A549 (cell line): ENCODE measurements around the gene TSGA10IP. TPM values are rescaled to one million over a fixed set of nuclear protein-coding genes. Genes with fewer than 3 reads are reported as not detected.
A peak's percentile ranks its signal among the peaks of the same experiment; 100 is the strongest.

Experiments used
- ATAC-seq, 2 experiments: fragments of 200-7000 bp in 1 of 2; fragments of >200 bp in 1 of 2; cut with Nextera tagmentation in 1 of 2; cut with Tn5 transposase in 1 of 2; 3 replicates each; pipeline versions ENCODE4 v1.8.0 to v1.9.1; 2018 to 2020; ENCODE audit warnings: mild to moderate bottlenecking in 1 of 2, moderate library complexity in 1 of 2
- CTCF ChIA-PET: fragments of 300-600 bp; sonication (Branson Sonifier 250); formaldehyde crosslinking; extraction: SDS; loops from one replicate; lab custom pipeline; 2021; ENCODE audit warnings: antibody characterized with exemption, inconsistent platforms; lab: Yijun Ruan, JAX
- POLR2A ChIA-PET: fragments of 350-600 bp; formaldehyde crosslinking; extraction: SDS; loops from one replicate; lab custom pipeline; 2021; ENCODE audit warnings: antibody characterized with exemption, inconsistent platforms; lab: Yijun Ruan, JAX
- DNase-seq, 2 experiments: peaks; one replicate each; pipeline versions ENCODE4 v3.0.0 to v3.0.0-alpha.2; 2011 to 2016; ENCODE audit warnings: low read depth in 1 of 2, low spot score in 1 of 2
- FAIRE-seq: peaks from 2 replicates; lab custom pipeline; 2011; peaks lifted over from hg19 to GRCh38; lab: Jason Lieb, UNC
- H3K27ac ChIP-seq, 2 experiments: fragments of >200 bp; sonication (Bioruptor Twin); formaldehyde crosslinking; 3 replicates each; pipeline ENCODE4 v1.5.1; 2016 to 2017
- H3K4me1 ChIP-seq: fragments of >200 bp; sonication (Bioruptor Twin); formaldehyde crosslinking; 3 replicates; pipeline ENCODE4 v1.6.1; 2016
- H3K4me2 ChIP-seq: fragments of >200 bp; sonication (Bioruptor Twin); formaldehyde crosslinking; 3 replicates; pipeline ENCODE4 v1.6.1; 2016
- H3K4me3 ChIP-seq: fragments of >200 bp; sonication (Bioruptor Twin); formaldehyde crosslinking; 3 replicates; pipeline ENCODE4 v1.5.1; 2016
- H3K9me3 ChIP-seq: fragments of >200 bp; sonication (Bioruptor Twin); formaldehyde crosslinking; 3 replicates; pipeline ENCODE4 v1.6.1; 2016
- BHLHE40 ChIP-seq: IDR thresholded peaks from 2 replicates; pipeline ENCODE4 v1.6.1; 2012; ENCODE audit warnings: low read depth, low read length, inconsistent platforms
- CEBPB ChIP-seq, 2 experiments: fragments of >200 bp in 1 of 2; sonication (Bioruptor Twin) in 1 of 2; formaldehyde crosslinking in 1 of 2; IDR thresholded peaks; 2 replicates each; pipeline ENCODE4 v1.6.1; 2012 to 2016
- CTCF ChIP-seq: fragments of >200 bp; sonication (Bioruptor Twin); formaldehyde crosslinking; IDR thresholded peaks from 3 replicates; pipeline ENCODE4 v1.5.1; 2016
- E2F6 ChIP-seq: IDR thresholded peaks from 2 replicates; pipeline ENCODE4 v1.6.1; 2012; ENCODE audit warnings: low read depth, borderline replicate concordance
- FOSB ChIP-seq: fragments of 250-450 bp; sonication (Bioruptor Pico); IDR thresholded peaks from 2 replicates; pipeline ENCODE4 v1.5.0; 2020; ENCODE audit warnings: mild to moderate bottlenecking, moderate library complexity
- FOSL2 ChIP-seq, 2 experiments: fragments of 450-650 bp in 1 of 2; fragments of >200 bp in 1 of 2; sonication (Bioruptor Twin) in 1 of 2; formaldehyde crosslinking; IDR thresholded peaks; 2 replicates each; pipeline versions ENCODE4 v1.5.0 to v1.6.1; 2016 to 2020; ENCODE audit warnings: mild to moderate bottlenecking in 1 of 2, moderate library complexity in 1 of 2
- HOXB13 ChIP-seq: fragments of 250-450 bp; sonication (Bioruptor Pico); IDR thresholded peaks from 2 replicates; pipeline ENCODE4 v1.5.0; 2020; ENCODE audit warnings: low read depth, mild to moderate bottlenecking, moderate library complexity
- JUNB ChIP-seq: fragments of >200 bp; sonication (Bioruptor Twin); formaldehyde crosslinking; IDR thresholded peaks from 2 replicates; pipeline ENCODE4 v1.6.1; 2016
- NR3C1 ChIP-seq: fragments of >200 bp; sonication (Bioruptor Twin); formaldehyde crosslinking; IDR thresholded peaks from 3 replicates; pipeline ENCODE4 v1.6.1; 2017
- PHF8 ChIP-seq: fragments of 200-600 bp; sonication (generic); IDR thresholded peaks from 2 replicates; pipeline ENCODE4 v1.6.1; 2016; ENCODE audit warnings: low read depth, mild to moderate bottlenecking, antibody characterized with exemption, moderate library complexity, borderline replicate concordance
- POLR2A ChIP-seq: IDR thresholded peaks from 2 replicates; pipeline ENCODE4 v1.6.1; 2012; ENCODE audit warnings: mild to moderate bottlenecking, low read length
- RAD21 ChIP-seq, 2 experiments: fragments of >200 bp in 1 of 2; sonication (Bioruptor Twin) in 1 of 2; formaldehyde crosslinking in 1 of 2; IDR thresholded peaks in 1 of 2; conservative IDR thresholded peaks in 1 of 2; 2 replicates in 1 of 2; 3 replicates in 1 of 2; pipeline ENCODE4 v1.6.1; 2012 to 2018; ENCODE audit warnings: inconsistent platforms in 1 of 2
- RARB ChIP-seq: fragments of 250-450 bp; sonication (Bioruptor Pico); IDR thresholded peaks from 2 replicates; pipeline ENCODE4 v1.8.0; 2021; ENCODE audit warnings: mild to moderate bottlenecking, moderate library complexity
- TFCP2L1 ChIP-seq: fragments of 250-450 bp; sonication (Bioruptor Pico); IDR thresholded peaks from 2 replicates; pipeline ENCODE4 v1.5.0; 2021; ENCODE audit warnings: mild to moderate bottlenecking
- TP53 ChIP-seq: fragments of 250-450 bp; sonication (Bioruptor Pico); IDR thresholded peaks from 2 replicates; pipeline ENCODE4 v1.5.0; 2021; ENCODE audit warnings: mild to moderate bottlenecking, moderate library complexity
- ZFP36 ChIP-seq: fragments of 450-650 bp; IDR thresholded peaks from 2 replicates; pipeline ENCODE4 v1.6.1; 2014; ENCODE audit warnings: borderline replicate concordance; ENCODE audit not compliant: partially characterized antibody
- ZNF302 ChIP-seq: fragments of 250-450 bp; sonication (Bioruptor Pico); IDR thresholded peaks from 2 replicates; pipeline ENCODE4 v1.9.0; 2021; ENCODE audit warnings: inconsistent platforms, mild to moderate bottlenecking, moderate library complexity
- WGBS: methylation state at CpG from one replicate; pipeline ENCODE4 v1.1.6; 2017; ENCODE audit errors: missing lambda C conversion rate; 5-methylcytosine and 5-hydroxymethylcytosine counted together
- polyA plus RNA-seq, 4 experiments: library from polyadenylated mRNA; depleted of rRNA in 3 of 4; stranded (reverse); fragments of >200 nt; fragmentation: RNase III in 1 of 4; extraction: RNeasy Plus Mini Kit Qiagen cat#74134 plus additional on column Dnase treatment in 1 of 4; gene quantifications; 2 replicates in 3 of 4; 3 replicates in 1 of 4; pipeline ENCODE4 v1.2.3, GENCODE V29; 2011 to 2017

TSGA10IP gene
- polyA plus RNA-seq, 2 of the 4 experiments (the other 2 are of a cell fraction) = not detected

GRCh38 chr11:65927904-65928397, 17.3 kb upstream of the TSGA10IP start:
- ATAC-seq (0 out of 6 replicates have a peak, but pooled peaks of 1 of the 2 experiments have one; percentile 10), FAIRE-seq (no peak), DNase-seq (no peak)
- ChIA-PET CTCF (interaction anchor here (1.2 to 1.4 kb wide), 4 partner anchors 9 to 148 kb away, joined by 3 to 4 read pairs (median 3); partner anchors contain the start of gene MUS81), POLR2A (no interaction called here)
- Histone ChIP-seq H3K4me3 (no peak overlapping the region), H3K9me3 (no peaks in the 10 kb centered on the region), H3K4me1 (peaks cover 8% of the 10 kb centered on the region; the same call in 1 of the 3 replicates), H3K27ac (no peak overlapping the region), H3K4me2 (no peak overlapping the region)
- WGBS = 72% methylated on average over 9 of the region's 9 CpGs
- no peak for TF ChIP-seq HOXB13 (CRISPR knock-in tag)
- TF ChIP-seq PHF8 = no peak
- no peak for TF ChIP-seq CTCF
- no peak for TF ChIP-seq FOSL2 (IDR thresholded peaks at IDR 0.05)
- TF ChIP-seq FOSL2 (CRISPR knock-in tag; IDR thresholded peaks at IDR 0.05) = no peak
- TF ChIP-seq FOSB (CRISPR knock-in tag) = no peak
- TF ChIP-seq ZNF302 = no peak
- no peak for TF ChIP-seq NR3C1
- no peak for TF ChIP-seq ZFP36
- no peak for TF ChIP-seq RARB (CRISPR knock-in tag)
- no peak for TF ChIP-seq JUNB
- no peak for TF ChIP-seq TP53 (CRISPR knock-in tag)
- no peak for TF ChIP-seq BHLHE40
- no peak for TF ChIP-seq E2F6
- no peak for TF ChIP-seq CEBPB (IDR thresholded peaks at IDR 0.05)

GRCh38 chr11:65928667-65929066, 16.6 kb upstream of the TSGA10IP start:
- H3K4me2 ChIP-seq = no peak overlapping the region
- 89% methylated on average over 6 of the region's 6 CpGs for whole genome bisulfite sequencing
- ATAC-seq = no peak
- peaks cover 9% of the 10 kb centered on the region; the same call in 1 of the 3 replicates for H3K4me1 ChIP-seq
- CTCF ChIA-PET = interaction anchor here (0.9 to 1.4 kb wide), 3 partner anchors 16 to 149 kb away, joined by 3 to 4 read pairs (median 3); no protein-coding TSS in a partner anchor
- no peak for DNase-seq
- POLR2A ChIA-PET = no interaction called here
- no peak for TF ChIP-seq RAD21 (conservative IDR thresholded peaks at IDR 0.05 in 1 of 2, IDR thresholded peaks at IDR 0.05 in 1 of 2)
- H3K9me3 ChIP-seq = no peaks in the 10 kb centered on the region
- H3K4me3 ChIP-seq = no peak overlapping the region
- FAIRE-seq = no peak
- no peak overlapping the region for H3K27ac ChIP-seq

GRCh38 chr11:65931773-65932557, 13.3 kb upstream of the TSGA10IP start:
- peak; percentile 53 to 55 for ATAC-seq
- no peak for FAIRE-seq
- H3K4me2 ChIP-seq = peak overlapping the region; percentile 58; the same call in 1 of the 3 replicates
- POLR2A ChIA-PET = interaction anchor here (0.6 kb wide), 1 partner anchor 86 kb away, joined by 4 read pairs; no protein-coding TSS in a partner anchor
- TF ChIP-seq POLR2A = no peak
- TF ChIP-seq TFCP2L1 (CRISPR knock-in tag) = no peak
- 0 out of 2 replicates have a peak, but pooled peaks have one; percentile 10 for TF ChIP-seq E2F6
- TF ChIP-seq, all 56 proteins: peak for 1
- no peaks in the 10 kb centered on the region for H3K9me3 ChIP-seq
- DNase-seq = no peak
- CTCF ChIA-PET = interaction anchor here (0.8 to 2.6 kb wide), 12 partner anchors 9 to 221 kb away, joined by 3 to 15 read pairs (median 4); partner anchors contain the start of genes CCDC85B, FIBP and MUS81
- H3K4me3 ChIP-seq = no peak overlapping the region
- 73% methylated on average over 13 of the region's 13 CpGs for WGBS
- no peak overlapping the region; a peak in 1 of 6 replicates for H3K27ac ChIP-seq
- H3K4me1 ChIP-seq = peaks cover 9% of the 10 kb centered on the region; the same call in 1 of the 3 replicates
